ENCODE data around the gene HMOX1.
A peak's percentile ranks its signal among the peaks of the same experiment; 100 is the strongest.
"Not testable (repeated sequence)": the region's sequence is repeated elsewhere in the genome, so short reads cannot be mapped to it uniquely, and the experiment has no call there.

Gene HMOX1

GRCh38 chr22:35350539-35351503 lies 30.1 kb upstream of the HMOX1 start:
- peak; percentile 94 for DNase-seq

GRCh38 chr22:35352214-35353111 lies 28.4 kb upstream of the HMOX1 start:
- no peak for DNase-seq

DNA sequence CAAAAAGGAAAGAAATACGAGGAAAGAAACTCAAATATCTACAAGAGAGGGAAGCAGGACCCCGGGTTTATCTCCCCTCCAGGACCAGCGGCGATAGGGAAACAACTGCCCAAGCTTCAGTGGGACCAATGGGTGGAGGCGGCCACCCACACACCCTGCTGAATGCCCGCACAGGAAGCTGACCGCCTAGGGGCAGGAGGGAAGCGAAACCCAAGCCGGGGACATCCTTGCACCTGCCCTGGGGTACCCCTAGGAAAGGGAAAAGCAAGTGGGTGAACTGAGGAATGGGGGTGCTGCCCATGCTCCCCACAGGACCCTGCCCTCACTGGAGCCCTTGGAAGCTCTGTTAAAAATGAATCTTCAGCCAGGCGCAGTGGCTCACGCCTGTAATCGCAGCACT lies 27.6 kb upstream of the HMOX1 start:
- no peak for DNase-seq

- DNase-seq = no peak
Measured at GRCh38 chr22:35354068-35354467, 26.8 kb upstream of the HMOX1 start.

- no peak for DNase-seq
Measured at GRCh38 chr22:35357883-35358621, 22.8 kb upstream of the HMOX1 start.

GRCh38 chr22:35359380-35360065 lies 21.4 kb upstream of the HMOX1 start:
- DNase-seq = no peak

DNA sequence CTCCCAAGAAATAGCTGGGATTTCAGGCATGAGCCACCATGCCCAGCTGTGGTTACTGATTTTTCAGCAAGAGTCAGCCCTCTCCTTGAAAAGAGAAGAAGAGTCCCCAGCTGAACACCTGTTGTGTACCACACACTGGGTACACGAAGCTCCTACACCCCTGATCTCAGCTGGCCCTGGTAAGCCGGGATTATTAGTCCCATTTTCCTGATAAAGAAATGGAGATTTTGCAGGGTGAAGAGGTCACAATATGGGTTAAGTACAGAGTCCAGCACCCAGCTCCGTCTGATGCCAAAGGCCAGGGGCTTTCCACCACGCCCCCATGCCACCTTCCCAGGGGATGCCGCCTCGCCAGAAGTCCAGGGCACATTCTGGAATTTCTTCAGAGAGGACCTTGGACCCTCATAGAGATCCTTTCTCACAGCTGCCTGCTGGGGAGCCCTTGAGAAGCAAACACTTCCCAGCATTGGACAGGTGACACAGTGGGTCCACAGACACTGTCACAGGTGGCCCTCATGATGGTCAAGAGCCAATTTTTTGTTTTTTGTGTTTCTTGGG lies 19.8 kb upstream of the HMOX1 start:
- no peak for DNase-seq

DNA sequence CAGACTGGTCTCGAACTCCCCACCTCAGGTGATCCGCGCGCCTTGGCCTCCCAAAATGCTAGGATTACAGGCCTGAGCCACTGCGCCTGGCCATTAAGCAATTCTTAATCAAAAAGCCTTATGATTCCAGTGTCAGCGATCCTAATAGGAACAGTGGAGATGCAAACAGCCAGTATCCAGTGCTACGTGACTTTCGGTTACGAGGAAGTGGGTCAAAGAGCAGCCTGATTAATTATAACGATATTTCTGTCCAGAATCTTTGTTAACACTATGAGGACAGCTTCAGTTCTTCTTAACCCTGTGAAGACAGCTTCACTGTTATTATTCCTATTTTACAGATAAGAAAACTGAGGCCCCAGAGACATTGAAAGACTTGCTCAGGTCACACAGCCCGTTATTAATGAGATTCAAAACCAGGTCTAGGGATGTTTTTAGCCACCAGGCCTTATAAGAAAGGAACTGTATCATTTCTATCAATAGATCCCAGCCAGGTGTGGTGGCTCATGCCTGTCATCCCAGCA lies 17.3 kb upstream of the HMOX1 start:
- DNase-seq = no peak

GRCh38 chr22:35364230-35364629 lies 16.7 kb upstream of the HMOX1 start:
- not testable (repeated sequence) for DNase-seq

- DNase-seq = no peak
Measured at GRCh38 chr22:35367331-35367886, 13.5 kb upstream of the HMOX1 start.

DNA sequence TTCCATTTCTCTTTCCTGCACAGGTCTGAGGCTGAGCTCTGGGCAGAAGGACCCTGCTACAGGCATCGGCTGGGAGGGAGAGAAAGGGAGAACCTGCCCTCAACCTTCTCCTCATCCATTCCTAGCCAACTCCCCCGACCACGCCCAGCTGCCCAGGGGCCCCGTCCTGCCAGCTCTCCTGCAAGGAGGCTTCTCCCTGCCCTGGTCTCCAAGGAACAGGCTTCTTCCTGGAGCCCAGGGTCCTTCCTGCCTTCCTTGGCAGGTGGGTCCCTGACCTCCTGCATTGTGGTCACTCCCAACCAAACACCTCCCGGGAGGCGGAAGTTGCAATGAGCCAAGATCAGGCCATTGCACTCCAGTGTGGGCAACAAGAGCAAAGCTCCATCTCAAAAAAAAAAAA lies 12.5 kb upstream of the HMOX1 start:
- DNase-seq = no peak

DNA sequence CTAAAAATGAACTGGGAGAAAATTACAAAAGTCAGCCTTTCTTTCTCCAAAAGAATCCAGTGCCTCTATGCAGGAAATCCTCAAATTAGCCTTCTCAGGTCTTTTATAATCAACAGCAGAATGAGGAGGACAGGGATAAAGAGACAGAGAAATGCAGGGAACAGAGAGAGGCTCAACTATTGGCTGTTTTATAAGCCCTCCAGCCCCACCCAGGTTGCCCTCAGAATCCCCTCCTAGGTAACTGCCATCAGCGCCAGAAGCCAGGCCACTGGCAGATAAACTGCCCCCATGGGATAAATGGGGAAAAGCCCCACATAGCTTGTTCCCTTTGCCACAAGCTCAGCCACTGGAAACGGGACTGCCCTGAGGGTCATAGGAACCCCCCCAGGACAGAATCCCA lies 10.9 kb upstream of the HMOX1 start:
- no peak for DNase-seq

DNA sequence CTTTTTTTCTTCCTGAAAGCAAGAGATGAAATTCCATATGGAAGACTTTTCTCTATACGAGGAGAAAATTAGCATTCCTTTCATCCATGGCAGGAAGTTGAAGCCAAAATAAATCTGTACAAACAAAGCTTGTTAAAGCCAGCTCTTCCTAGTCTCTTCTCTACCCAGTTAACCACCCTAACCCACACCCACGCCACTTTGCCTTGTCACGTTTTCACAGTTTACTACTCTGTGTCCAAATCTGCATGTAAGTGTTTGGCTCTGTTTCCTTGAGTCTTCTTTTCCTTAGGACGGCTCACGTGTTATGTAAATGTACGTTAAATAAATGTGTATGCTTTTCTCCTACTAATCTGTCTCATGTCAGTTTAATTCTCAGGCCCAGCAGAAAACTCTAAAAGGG lies 7.1 kb upstream of the HMOX1 start:
- no peak for DNase-seq

DNA sequence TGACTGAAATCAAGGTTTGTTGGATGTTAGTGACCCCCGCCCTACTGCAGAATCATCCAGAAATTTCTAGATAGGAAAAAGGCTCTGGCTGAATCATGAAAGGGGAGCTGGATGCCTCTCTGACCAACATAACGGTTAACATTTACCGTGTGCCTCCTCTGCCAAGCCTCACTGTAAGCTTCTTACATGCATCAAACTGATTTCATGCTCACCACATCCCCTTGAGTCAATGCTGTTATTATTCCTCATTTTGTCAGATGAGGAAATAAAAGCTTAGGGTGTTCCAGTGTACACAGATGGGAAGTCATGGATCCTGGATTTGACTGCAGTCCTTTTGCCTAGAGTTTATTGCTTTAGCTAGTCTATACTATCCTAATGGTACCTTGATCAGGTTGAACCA lies 5.9 kb upstream of the HMOX1 start:
- no peak for DNase-seq

DNA sequence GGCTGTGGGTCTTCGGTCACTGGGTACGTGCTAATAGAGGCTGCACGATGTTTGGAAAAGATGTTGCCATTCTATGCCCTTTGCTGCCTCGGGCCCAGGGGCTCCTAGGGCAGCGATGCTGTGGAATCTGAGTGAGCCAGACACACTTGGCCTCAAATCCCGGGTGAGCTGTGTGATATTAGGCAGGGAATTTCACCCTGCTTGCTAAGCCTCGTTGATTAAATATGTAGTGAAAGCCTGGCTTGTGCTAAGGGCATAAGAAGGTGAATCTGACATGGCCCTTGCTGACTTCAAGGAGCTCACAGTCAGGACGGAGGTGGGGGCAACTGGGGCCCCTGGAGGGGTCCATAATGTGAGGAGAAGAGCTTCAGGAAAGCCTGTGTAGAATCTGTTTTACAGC lies 5.4 kb upstream of the HMOX1 start:
- no peak for DNase-seq

DNA sequence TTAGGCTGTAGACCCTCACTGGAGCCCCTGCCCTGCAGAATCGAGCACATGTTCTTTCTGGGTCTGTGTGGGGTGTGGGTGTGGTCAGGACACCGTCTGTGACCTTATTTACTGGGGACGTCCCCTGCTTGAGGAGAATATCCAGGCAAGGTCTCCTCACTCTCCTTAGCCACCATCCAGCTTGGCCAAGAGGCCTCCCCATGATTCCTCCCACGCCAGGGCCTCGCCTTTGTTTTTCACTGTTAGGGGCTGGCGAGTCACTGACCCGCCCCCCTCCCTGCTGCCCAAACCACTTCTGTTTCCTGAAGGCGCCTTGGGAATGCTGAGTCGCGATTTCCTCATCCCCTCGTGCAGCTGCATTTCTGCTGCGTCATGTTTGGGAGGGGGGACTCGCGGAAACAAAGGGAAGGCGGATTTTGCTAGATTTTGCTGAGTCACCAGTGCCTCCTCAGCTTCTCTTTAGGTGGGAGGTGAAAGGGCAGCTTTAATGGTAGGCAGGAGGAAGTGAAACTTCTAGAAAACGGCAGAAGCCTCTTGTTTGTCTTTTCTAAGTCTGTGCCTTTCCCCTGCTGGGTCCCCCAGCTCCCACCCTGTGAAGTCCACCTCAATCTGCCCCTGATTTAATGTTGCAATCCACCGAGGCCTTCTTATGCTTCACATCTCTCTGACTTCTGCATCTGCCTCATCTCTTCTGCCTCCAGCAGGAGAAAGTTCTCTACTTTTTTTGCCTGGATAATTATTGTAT lies 4.0 kb upstream of the HMOX1 start:
- DNase-seq = peak; percentile 87

- no peak for DNase-seq
Measured at GRCh38 chr22:35377735-35378134, 3.2 kb upstream of the HMOX1 start.

DNA sequence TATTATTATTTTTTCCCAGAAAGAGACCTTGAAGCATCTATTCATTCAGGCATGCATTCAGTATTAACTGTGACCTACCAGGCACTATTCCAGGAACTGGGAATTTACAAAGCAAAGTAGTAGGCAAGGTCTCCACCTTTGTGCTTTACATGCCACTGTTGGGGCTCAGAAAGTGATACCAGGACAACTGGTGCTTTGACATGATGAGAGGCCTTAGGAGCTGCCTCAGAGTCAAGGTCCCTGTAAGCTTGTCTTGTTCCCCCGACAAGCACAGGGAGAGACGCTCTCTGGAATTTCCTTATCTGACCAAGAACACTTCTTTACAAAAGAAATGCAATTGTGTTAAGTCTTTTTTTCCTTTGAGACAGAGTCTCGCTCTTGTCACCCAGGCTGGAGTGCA lies 2.3 kb upstream of the HMOX1 start:
- no peak for DNase-seq

DNA sequence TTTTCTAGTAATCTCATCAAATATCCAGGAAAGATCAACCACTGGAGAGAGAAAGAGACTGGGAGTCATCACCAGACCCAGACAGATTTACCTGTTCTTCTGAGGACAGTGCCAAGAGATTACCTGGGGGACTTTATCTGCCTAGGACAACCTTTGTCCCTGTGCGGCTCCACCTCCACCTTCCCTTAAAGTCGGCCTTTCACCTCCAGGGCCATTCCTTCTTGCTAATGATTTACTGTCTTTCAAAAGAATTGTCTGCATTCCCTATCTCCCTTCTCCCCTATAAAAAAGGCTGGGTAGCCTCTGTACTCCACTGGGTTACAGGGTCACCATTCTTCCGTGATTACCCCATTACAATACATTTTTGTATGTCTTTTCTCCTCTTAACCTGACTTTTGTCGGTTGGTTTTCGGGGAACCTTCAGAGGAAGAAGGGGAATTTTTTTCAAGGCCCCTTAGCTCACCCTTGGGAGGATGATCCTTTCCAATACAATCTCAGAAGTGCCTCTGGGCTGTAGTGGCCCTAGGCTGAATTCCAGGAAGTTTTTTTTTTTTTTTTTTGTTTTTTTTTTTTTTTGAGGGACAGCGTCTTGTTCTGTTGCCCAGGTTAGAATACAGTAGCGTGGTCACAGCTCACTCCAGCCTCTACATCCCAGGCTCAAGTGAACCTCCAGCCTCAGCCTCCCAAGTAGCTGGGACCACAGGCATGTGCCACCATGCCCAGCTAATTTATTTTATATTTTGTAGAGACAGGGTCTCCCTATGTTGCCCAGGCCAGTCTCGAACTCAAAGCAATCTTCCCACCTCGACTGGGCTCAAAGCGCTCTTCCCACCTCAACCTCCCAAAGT lies 1.5 kb upstream of the HMOX1 start:
- no peak for DNase-seq

DNA sequence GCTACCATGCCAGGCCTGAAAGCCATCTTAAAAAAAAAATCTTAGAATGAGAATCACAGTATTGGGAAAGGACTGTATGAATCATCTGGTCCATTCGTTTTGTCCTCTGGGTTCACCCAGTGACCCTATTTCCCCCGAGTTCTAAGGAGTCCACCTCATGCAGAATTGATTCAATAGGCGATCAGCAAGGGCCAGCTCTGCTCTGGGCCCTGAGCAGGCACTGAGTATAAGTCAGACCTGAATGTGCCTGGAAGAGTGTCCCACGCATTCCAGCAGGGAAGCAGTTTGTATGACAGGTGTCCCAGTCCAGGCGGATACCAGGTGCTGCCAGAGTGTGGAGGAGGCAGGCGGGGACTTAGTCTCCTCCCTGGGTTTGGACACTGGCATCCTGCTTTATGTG lies 883 bp upstream of the HMOX1 start:
- DNase-seq = no peak
